Effector memory CD4-positive, alpha-beta T cell (primary cell): Measurements from ENCODE around the gene ITGB3.
A peak's percentile ranks its signal among the peaks of the same experiment; 100 is the strongest.

Experiments used
- DNase-seq, 3 donors: peaks; one replicate each; pipeline ENCODE4 v3.0.0-alpha.2; 2020
- H3K27ac ChIP-seq: 2 replicates; pipeline ENCODE4 v1.7.0; 2013; ENCODE audit warnings: mild to moderate bottlenecking, low read length, moderate library complexity; ENCODE audit not compliant: insufficient read depth, poor library complexity, severe bottlenecking
- H3K27me3 ChIP-seq: replicated peaks from 2 replicates; pipeline ENCODE4 v1.7.0; 2013; ENCODE audit warnings: mild to moderate bottlenecking, low read length; ENCODE audit not compliant: insufficient read depth, control insufficient read depth, poor library complexity, severe bottlenecking
- H3K36me3 ChIP-seq: 2 replicates; pipeline ENCODE4 v1.7.0; 2013; ENCODE audit warnings: mild to moderate bottlenecking, low read length, moderate library complexity; ENCODE audit not compliant: control insufficient read depth, insufficient read depth
- H3K4me1 ChIP-seq: 2 replicates; pipeline ENCODE4 v1.7.0; 2013; ENCODE audit warnings: low read length, mild to moderate bottlenecking; ENCODE audit not compliant: control insufficient read depth, insufficient read depth, poor library complexity, severe bottlenecking
- H3K4me3 ChIP-seq: 2 replicates; pipeline ENCODE4 v1.7.0; 2013; ENCODE audit warnings: low read length, low read depth, mild to moderate bottlenecking; ENCODE audit not compliant: insufficient read depth, poor library complexity, severe bottlenecking
- H3K9me3 ChIP-seq: 2 replicates; pipeline ENCODE4 v1.7.0; 2013; ENCODE audit warnings: mild to moderate bottlenecking, low read length, moderate library complexity; ENCODE audit not compliant: control insufficient read depth

Gene ITGB3

GRCh38 chr17:47305302-47305923 is 51.8 kb downstream of the ITGB3 start:
- Histone ChIP-seq H3K4me1 (no peaks in the 10 kb centered on the region), H3K27me3 (no peaks in the 10 kb centered on the region), H3K27ac (no peak overlapping the region), H3K36me3 (no peaks in the 10 kb centered on the region), H3K4me3 (no peak overlapping the region), H3K9me3 (no peaks in the 10 kb centered on the region)
- no peak for DNase-seq

- H3K27ac ChIP-seq = no peak overlapping the region
- DNase-seq = no peak
- H3K27me3 ChIP-seq = no peaks in the 10 kb centered on the region
- H3K4me3 ChIP-seq = no peak overlapping the region
- H3K36me3 ChIP-seq = no peaks in the 10 kb centered on the region
- H3K9me3 ChIP-seq = no peaks in the 10 kb centered on the region
- no peaks in the 10 kb centered on the region for H3K4me1 ChIP-seq
Observed at GRCh38 chr17:47310186-47310733, 56.6 kb downstream of the ITGB3 start.

- Histone ChIP-seq H3K4me1 (no peaks in the 10 kb centered on the region), H3K4me3 (no peak overlapping the region), H3K9me3 (no peaks in the 10 kb centered on the region), H3K36me3 (no peaks in the 10 kb centered on the region), H3K27me3 (no peaks in the 10 kb centered on the region), H3K27ac (no peak overlapping the region)
- no peak for DNase-seq
Observed at GRCh38 chr17:47311420-47311819, 57.8 kb downstream of the ITGB3 start.

- Histone ChIP-seq H3K36me3 (no peaks in the 10 kb centered on the region), H3K4me3 (no peak overlapping the region), H3K9me3 (no peaks in the 10 kb centered on the region), H3K27ac (no peak overlapping the region), H3K4me1 (no peaks in the 10 kb centered on the region), H3K27me3 (no peaks in the 10 kb centered on the region)
- DNase-seq = peak in 1 of 3 donors; percentile 12
Observed at GRCh38 chr17:47315451-47316266, 62.0 kb downstream of the ITGB3 start.

GRCh38 chr17:47316311-47316710 is 62.7 kb downstream of the ITGB3 start:
- DNase-seq = no peak
- H3K27ac ChIP-seq = no peak overlapping the region
- no peaks in the 10 kb centered on the region for H3K4me1 ChIP-seq

GRCh38 chr17:47317119-47317518 is 63.5 kb downstream of the ITGB3 start:
- Histone ChIP-seq H3K27me3 (no peaks in the 10 kb centered on the region), H3K27ac (no peak overlapping the region), H3K4me3 (no peak overlapping the region), H3K9me3 (no peaks in the 10 kb centered on the region), H3K36me3 (no peaks in the 10 kb centered on the region), H3K4me1 (no peaks in the 10 kb centered on the region)
- DNase-seq = no peak

More at GRCh38 chr17:47316311-47316710, 62.7 kb downstream of the ITGB3 start:
- H3K36me3 ChIP-seq = no peaks in the 10 kb centered on the region
- H3K4me3 ChIP-seq = no peak overlapping the region
- H3K27me3 ChIP-seq = no peaks in the 10 kb centered on the region
- H3K9me3 ChIP-seq = no peaks in the 10 kb centered on the region

GRCh38 chr17:47318197-47318918 is 64.7 kb downstream of the ITGB3 start:
- H3K9me3 ChIP-seq = no peaks in the 10 kb centered on the region

GRCh38 chr17:47320879-47321502 is 67.4 kb downstream of the ITGB3 start:
- Histone ChIP-seq H3K36me3 (no peaks in the 10 kb centered on the region), H3K9me3 (no peaks in the 10 kb centered on the region), H3K27ac (no peak overlapping the region), H3K4me1 (peaks cover 5% of the 10 kb centered on the region), H3K4me3 (no peak overlapping the region), H3K27me3 (no peaks in the 10 kb centered on the region)
- no peak for DNase-seq

More at GRCh38 chr17:47318197-47318918, 64.7 kb downstream of the ITGB3 start:
- Histone ChIP-seq H3K36me3 (no peaks in the 10 kb centered on the region), H3K27ac (no peak overlapping the region), H3K4me3 (no peak overlapping the region), H3K27me3 (no peaks in the 10 kb centered on the region), H3K4me1 (peaks cover 4% of the 10 kb centered on the region)
- DNase-seq = no peak

GRCh38 chr17:47323382-47324223 is 70.0 kb downstream of the ITGB3 start, which contains the start of gene EFCAB13:
TSS of gene EFCAB13 (plus strand) at chr17:47323955. CDS start at chr17:47328354, 4,399 bp downstream.
- Histone ChIP-seq H3K9me3 (no peaks in the 10 kb centered on the region), H3K27me3 (no peaks in the 10 kb centered on the region), H3K4me1 (peaks cover 5% of the 10 kb centered on the region), H3K4me3 (peak within 1 kb of the TSS; percentile 88), H3K27ac (peak within 1 kb of the TSS; percentile 69), H3K36me3 (no peaks in the 10 kb centered on the region)
- peak; percentile 61 to 71 (median 67) for DNase-seq
